ENCODE measurements around the gene NPIPA1.
"Not testable (repeated sequence)": the region's sequence is repeated elsewhere in the genome, so short reads cannot be mapped to it uniquely, and the experiment has no call there.

The NPIPA1 gene

DNA sequence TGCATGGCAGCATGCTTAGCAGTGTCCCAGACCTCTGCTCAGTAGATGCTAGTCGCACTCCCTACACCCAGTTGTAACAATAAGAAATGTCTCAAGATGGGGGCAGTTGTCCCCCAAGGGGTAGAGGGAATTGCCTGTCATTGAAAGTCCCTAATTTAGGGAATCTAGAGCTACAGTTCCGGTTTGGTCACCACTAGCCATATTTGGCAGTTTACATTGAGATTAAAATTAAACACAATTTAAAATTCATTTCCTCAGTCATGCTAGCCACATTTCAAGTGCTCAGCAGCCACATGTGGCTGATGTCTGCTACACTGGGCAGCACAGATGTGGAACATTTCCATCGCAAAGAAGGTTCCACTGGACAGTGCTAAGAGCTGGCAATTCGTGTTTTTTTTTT lies 41.7 kb downstream of the NPIPA1 start:
- DNase-seq: not testable (repeated sequence)

- DNase-seq: not testable (repeated sequence)
Observed at GRCh38 chr16:14981234-14981633, 44.0 kb downstream of the NPIPA1 start.

GRCh38 chr16:14982521-14982920 lies 45.3 kb downstream of the NPIPA1 start:
- not testable (repeated sequence) for DNase-seq

GRCh38 chr16:14988092-14988491 lies 50.8 kb downstream of the NPIPA1 start:
- DNase-seq: not testable (repeated sequence)

DNA sequence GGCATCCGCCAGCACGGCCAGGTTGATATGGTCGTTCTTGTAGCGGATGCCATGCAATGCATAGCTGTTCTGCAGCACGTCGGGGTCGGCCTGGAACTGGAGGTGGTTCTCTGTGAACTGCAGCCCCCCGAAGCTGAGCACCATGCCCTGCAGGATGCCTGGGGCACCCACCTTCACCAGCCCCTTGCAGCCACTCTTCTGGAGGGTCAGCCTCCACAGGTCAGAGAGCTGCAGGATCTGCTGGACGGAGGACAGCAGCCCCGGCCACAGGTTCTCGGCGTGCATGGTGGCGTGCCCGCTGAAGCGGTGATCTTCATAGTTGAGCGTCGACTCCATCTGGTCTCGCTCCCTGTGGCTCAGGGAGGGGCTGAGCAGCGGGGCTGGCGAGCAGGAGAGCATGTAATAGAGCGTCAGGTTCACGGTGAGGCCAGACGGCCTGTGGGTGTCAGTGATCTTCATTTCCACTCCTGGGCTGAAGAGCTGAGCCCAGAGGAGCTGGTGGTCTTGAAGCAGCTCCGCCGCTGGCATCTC lies 51.5 kb downstream of the NPIPA1 start:
- not testable (repeated sequence) for DNase-seq

DNA sequence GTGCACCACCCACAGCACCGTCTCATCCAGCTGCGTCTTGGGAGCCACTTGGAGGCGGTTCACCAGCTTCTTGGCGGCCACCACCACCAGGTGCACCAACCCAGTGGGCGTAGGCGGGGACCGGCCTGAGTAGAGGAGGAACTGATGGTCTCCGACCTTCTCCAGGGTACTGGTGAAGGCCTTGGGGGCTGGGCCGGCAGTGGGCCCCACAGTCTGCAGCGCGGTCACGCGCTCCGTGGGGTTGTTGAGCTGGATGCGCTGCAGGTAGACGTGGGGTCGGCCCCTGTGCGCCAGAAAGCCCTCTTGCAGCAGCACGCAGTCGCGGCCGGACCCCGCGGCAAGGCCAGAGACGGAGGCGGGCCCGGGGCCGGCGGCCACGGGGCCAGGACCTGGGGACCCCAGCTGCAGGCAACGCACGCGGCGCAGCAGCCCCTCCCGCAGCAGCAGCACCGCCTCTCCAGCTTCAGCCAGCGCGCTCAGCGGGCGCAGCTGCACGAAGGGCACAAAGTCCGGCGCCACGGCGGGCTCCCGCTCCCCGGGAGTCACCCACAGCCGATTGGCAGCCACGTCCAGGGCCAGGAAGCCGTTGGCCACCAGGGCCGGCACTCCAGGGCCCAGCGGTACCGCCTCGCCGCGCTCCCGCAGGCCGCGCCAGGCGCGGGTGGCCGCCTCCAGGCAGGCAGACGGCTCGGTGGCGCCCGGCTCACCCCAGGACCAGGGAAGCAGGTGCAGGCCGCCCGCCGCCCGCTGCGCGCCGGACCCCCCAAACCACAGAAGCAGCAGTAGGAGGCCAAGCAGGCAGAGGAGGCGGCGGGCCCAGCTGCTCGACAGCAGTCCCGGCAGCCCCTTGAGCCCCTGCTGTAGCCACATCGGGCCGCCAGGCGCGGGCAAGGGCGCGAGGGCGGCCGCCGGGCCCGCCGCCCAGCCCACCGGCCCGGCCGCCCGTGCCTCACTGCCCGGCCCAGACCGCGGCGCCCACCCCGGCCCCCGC lies 52.3 kb downstream of the NPIPA1 start:
- not testable (repeated sequence) for DNase-seq

GRCh38 chr16:14993277-14994151 lies 56.3 kb downstream of the NPIPA1 start:
- not testable (repeated sequence) for DNase-seq

DNA sequence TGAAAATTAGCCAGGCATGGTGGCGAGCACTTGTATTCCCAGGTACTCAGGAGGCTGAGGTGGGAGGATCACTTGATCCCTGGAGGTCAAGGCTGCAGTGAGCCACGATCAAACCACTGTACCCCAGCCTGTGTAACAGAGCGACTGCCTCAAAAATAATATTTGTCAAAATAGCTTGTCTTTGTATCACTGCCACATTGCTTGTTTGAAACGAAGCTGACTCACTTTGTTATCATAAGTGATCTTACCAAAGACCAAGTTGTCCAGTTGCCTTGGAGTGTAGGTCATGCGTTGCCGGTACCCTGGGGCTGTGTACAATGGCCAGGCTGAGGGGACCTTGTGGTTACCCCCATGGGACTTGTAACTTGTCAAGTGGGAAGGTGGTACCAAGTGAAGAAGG lies 59.5 kb downstream of the NPIPA1 start:
- DNase-seq: not testable (repeated sequence)

DNA sequence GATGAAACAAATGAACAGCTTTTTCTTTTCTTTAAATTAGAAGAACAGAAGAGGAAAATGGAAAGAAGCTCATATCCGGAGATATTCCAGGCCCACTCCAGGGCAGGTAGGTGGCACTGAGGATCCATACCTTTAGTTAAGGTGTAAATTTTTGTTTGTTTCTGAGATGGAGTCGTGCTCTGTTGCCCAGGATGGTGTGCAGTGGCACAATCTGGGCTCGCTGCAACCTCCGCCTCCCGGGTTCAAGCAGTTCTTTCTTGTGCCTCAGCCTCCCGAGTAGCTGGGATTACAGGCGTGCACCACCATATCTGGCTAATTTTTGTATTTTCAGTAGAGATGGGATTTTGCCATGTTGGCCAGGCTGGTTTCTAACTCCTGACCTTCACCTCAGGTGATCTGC lies 61.1 kb downstream of the NPIPA1 start:
- DNase-seq: not testable (repeated sequence)

DNA sequence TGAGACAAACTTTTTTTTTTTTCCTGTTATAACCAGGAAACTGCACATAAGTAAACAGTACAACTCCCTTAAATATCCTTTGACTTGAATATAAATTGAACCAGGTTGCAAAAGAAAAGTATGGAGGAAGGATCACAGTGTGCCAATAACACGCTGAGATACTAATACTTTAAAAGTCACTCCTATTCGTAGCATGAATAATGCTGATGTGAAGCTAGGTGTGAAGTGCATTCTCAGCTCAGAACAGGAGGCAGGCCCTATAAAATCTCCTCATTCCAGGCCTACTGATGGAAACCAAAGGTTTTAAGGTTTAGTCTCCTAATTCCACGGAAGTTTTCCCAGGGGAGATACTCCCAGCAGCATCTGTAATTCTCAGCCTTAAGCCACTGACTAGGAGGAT lies 62.6 kb downstream of the NPIPA1 start:
- not testable (repeated sequence) for DNase-seq
